Central memory CD8-positive, alpha-beta T cell (primary cell): ENCODE data around the gene PAIP2.
"Not testable (repeated sequence)": the region's sequence is repeated elsewhere in the genome, so short reads cannot be mapped to it uniquely, and the experiment has no call there.

Experiments used
- ATAC-seq: fragments of 150-1000 bp; cut with Tn5 transposase; replicated peaks from 2 replicates; pipeline ENCODE4 v1.10.0; 2022; ENCODE audit warnings: mild to moderate bottlenecking, moderate FRiP score, moderate number of reproducible peaks; ENCODE audit not compliant: poor library complexity, severe bottlenecking; ENCODE audit errors: extremely low read depth
- DNase-seq, 2 donors: peaks; one replicate each; pipeline ENCODE4 v3.0.0; 2021; ENCODE audit warnings: low spot score in 2 of 2
- H3K27ac Mint-ChIP-seq: one replicate; pipeline ENCODE4 v1.8.0; 2022; ENCODE audit warnings: low read depth, mild to moderate bottlenecking, moderate library complexity, mixed read lengths
- H3K27me3 Mint-ChIP-seq: one replicate; pipeline ENCODE4 v1.8.0; 2022; ENCODE audit warnings: mixed read lengths
- H3K36me3 Mint-ChIP-seq: one replicate; pipeline ENCODE4 v1.8.0; 2022; ENCODE audit warnings: mild to moderate bottlenecking, moderate library complexity, mixed read lengths; ENCODE audit not compliant: insufficient read depth
- H3K4me1 Mint-ChIP-seq: one replicate; pipeline ENCODE4 v1.8.0; 2022; ENCODE audit warnings: mixed read lengths
- H3K4me3 Mint-ChIP-seq: one replicate; pipeline ENCODE4 v1.8.0; 2022; ENCODE audit warnings: mild to moderate bottlenecking, moderate library complexity, mixed read lengths
- H3K9me3 Mint-ChIP-seq: one replicate; pipeline ENCODE4 v1.8.0; 2022; ENCODE audit warnings: mixed read lengths

The PAIP2 gene

GRCh38 chr5:139384591-139385051, 43.0 kb downstream of the PAIP2 start:
- Mint-ChIP-seq H3K4me3 (peak overlapping the region; percentile 80), H3K36me3 (peaks cover 11% of the 10 kb centered on the region), H3K27me3 (no peaks in the 10 kb centered on the region), H3K9me3 (no peaks in the 10 kb centered on the region), H3K27ac (peak overlapping the region; percentile 92), H3K4me1 (peaks cover 31% of the 10 kb centered on the region)
- no peak for DNase-seq
- no peak for ATAC-seq

- Mint-ChIP-seq H3K27ac (peak overlapping the region; percentile 92), H3K9me3 (no peaks in the 10 kb centered on the region), H3K4me3 (peak overlapping the region; percentile 80), H3K4me1 (peaks cover 39% of the 10 kb centered on the region), H3K27me3 (no peaks in the 10 kb centered on the region), H3K36me3 (peaks cover 14% of the 10 kb centered on the region)
- ATAC-seq = no peak
- no peak for DNase-seq
Measured at GRCh38 chr5:139385061-139386049, 43.7 kb downstream of the PAIP2 start.

GRCh38 chr5:139386050-139386438, 44.4 kb downstream of the PAIP2 start:
- Mint-ChIP-seq H3K4me1 (peaks cover 46% of the 10 kb centered on the region), H3K27ac (no peak overlapping the region), H3K9me3 (no peaks in the 10 kb centered on the region), H3K27me3 (no peaks in the 10 kb centered on the region), H3K4me3 (no peak overlapping the region), H3K36me3 (peaks cover 14% of the 10 kb centered on the region)
- DNase-seq (no peak), ATAC-seq (no peak)

- Mint-ChIP-seq H3K4me1 (peaks cover 55% of the 10 kb centered on the region), H3K36me3 (peaks cover 20% of the 10 kb centered on the region)
- H3K27me3 Mint-ChIP-seq, H3K4me3 Mint-ChIP-seq, H3K27ac Mint-ChIP-seq, H3K9me3 Mint-ChIP-seq, ATAC-seq, DNase-seq: not testable (repeated sequence)
Measured at GRCh38 chr5:139386956-139387355, 45.3 kb downstream of the PAIP2 start.

- no peaks in the 10 kb centered on the region for H3K9me3 Mint-ChIP-seq
- H3K4me1 Mint-ChIP-seq = peaks cover 58% of the 10 kb centered on the region
- no peak overlapping the region for H3K27ac Mint-ChIP-seq
- DNase-seq = no peak
- ATAC-seq = no peak
- H3K4me3 Mint-ChIP-seq = no peak overlapping the region
- peaks cover 20% of the 10 kb centered on the region for H3K36me3 Mint-ChIP-seq
- no peaks in the 10 kb centered on the region for H3K27me3 Mint-ChIP-seq
Measured at GRCh38 chr5:139387611-139388197, 46.0 kb downstream of the PAIP2 start.

GRCh38 chr5:139388198-139388821, 46.7 kb downstream of the PAIP2 start:
- Mint-ChIP-seq H3K36me3 (peaks cover 21% of the 10 kb centered on the region), H3K27ac (no peak overlapping the region), H3K9me3 (no peaks in the 10 kb centered on the region), H3K4me3 (no peak overlapping the region), H3K27me3 (no peaks in the 10 kb centered on the region), H3K4me1 (peaks cover 64% of the 10 kb centered on the region)
- DNase-seq (no peak), ATAC-seq (no peak)

GRCh38 chr5:139389701-139390638, 48.3 kb downstream of the PAIP2 start, which contains the start of gene MZB1:
TSS of gene MZB1 (minus strand) at chr5:139389913. CDS start at chr5:139389856, 57 bp downstream.
- ATAC-seq (peak; percentile 77), DNase-seq (peak; percentile 41 to 81)
- H3K27me3 Mint-ChIP-seq = no peaks in the 10 kb centered on the region
- peaks cover 23% of the 10 kb centered on the region for H3K36me3 Mint-ChIP-seq
- H3K27ac Mint-ChIP-seq = peak within 1 kb of the TSS; percentile 93
- no peaks in the 10 kb centered on the region for H3K9me3 Mint-ChIP-seq
- H3K4me1 Mint-ChIP-seq = peaks cover 55% of the 10 kb centered on the region
- peak within 1 kb of the TSS; percentile 70 for H3K4me3 Mint-ChIP-seq

- no peaks in the 10 kb centered on the region for H3K9me3 Mint-ChIP-seq
- H3K27ac Mint-ChIP-seq = peak overlapping the region; percentile 93
- H3K4me3 Mint-ChIP-seq = peak overlapping the region; percentile 87
- H3K27me3 Mint-ChIP-seq = no peaks in the 10 kb centered on the region
- H3K36me3 Mint-ChIP-seq = peaks cover 21% of the 10 kb centered on the region
- ATAC-seq (no peak), DNase-seq (no peak)
- peaks cover 49% of the 10 kb centered on the region for H3K4me1 Mint-ChIP-seq
Measured at GRCh38 chr5:139390639-139391569, 49.2 kb downstream of the PAIP2 start.

GRCh38 chr5:139391570-139392323, 50.1 kb downstream of the PAIP2 start:
- DNase-seq = no peak
- no peaks in the 10 kb centered on the region for H3K9me3 Mint-ChIP-seq
- H3K27ac Mint-ChIP-seq = peak overlapping the region; percentile 93

GRCh38 chr5:139392324-139392677, 50.6 kb downstream of the PAIP2 start:
- peak overlapping the region; percentile 87 for H3K4me3 Mint-ChIP-seq
- ATAC-seq (peak; percentile 15), DNase-seq (no peak)
- H3K9me3 Mint-ChIP-seq = no peaks in the 10 kb centered on the region
- H3K36me3 Mint-ChIP-seq = peaks cover 21% of the 10 kb centered on the region
- H3K27ac Mint-ChIP-seq = peak overlapping the region; percentile 93
- peaks cover 40% of the 10 kb centered on the region for H3K4me1 Mint-ChIP-seq
- no peaks in the 10 kb centered on the region for H3K27me3 Mint-ChIP-seq

More at GRCh38 chr5:139391570-139392323, 50.1 kb downstream of the PAIP2 start:
- H3K27me3 Mint-ChIP-seq = no peaks in the 10 kb centered on the region
- H3K4me3 Mint-ChIP-seq = peak overlapping the region; percentile 87
- H3K4me1 Mint-ChIP-seq = peaks cover 40% of the 10 kb centered on the region
- H3K36me3 Mint-ChIP-seq = peaks cover 21% of the 10 kb centered on the region
- peak; percentile 1 for ATAC-seq
